Endometrial microvascular endothelial cells (primary cell): ENCODE measurements around the gene FBXL22. TPM values are rescaled to one million over a fixed set of nuclear protein-coding genes. Genes with fewer than 3 reads are reported as not detected.

Source experiments
- in situ Hi-C: cut with HindIII; loops from 2 replicates; pipeline ENCODE4 v1.10.0; 2017; ENCODE audit warnings: low sequenced_read_pairs, low pct_unique_long_range_greater_than_20kb; ENCODE audit errors: inconsistent ontology term
- total RNA-seq: library from RNA; depleted of rRNA; stranded (reverse); fragments of >200 nt; gene quantifications from one replicate; pipeline ENCODE4 v1.2.3, GENCODE V29; 2015; ENCODE audit errors: inconsistent ontology term

Gene FBXL22
- total RNA-seq, 1 donor from 2014 or later: not detected

GRCh38 chr15:63587527-63587926, 9.7 kb upstream of the FBXL22 start:
- in situ Hi-C loops: no loop called here

- in situ Hi-C loops: no loop called here
Measured at GRCh38 chr15:63588826-63589225, 8.4 kb upstream of the FBXL22 start.

GRCh38 chr15:63593705-63594671, 3.2 kb upstream of the FBXL22 start:
- in situ Hi-C loops: no loop called here

GRCh38 chr15:63595065-63595464, 2.1 kb upstream of the FBXL22 start:
- in situ Hi-C loops: no loop called here

- in situ Hi-C loops: no loop called here
Measured at GRCh38 chr15:63595688-63596087, 1.5 kb upstream of the FBXL22 start.

- in situ Hi-C loops: no loop called here
Measured at GRCh38 chr15:63596676-63597037, 530 bp upstream of the FBXL22 start.

GRCh38 chr15:63597821-63598220, 634 bp downstream of the FBXL22 start:
- in situ Hi-C loops: no loop called here

GRCh38 chr15:63598473-63599400, 1.6 kb downstream of the FBXL22 start:
- in situ Hi-C loops: no loop called here

GRCh38 chr15:63599401-63600000, 2.3 kb downstream of the FBXL22 start:
- in situ Hi-C loops: no loop called here

GRCh38 chr15:63600001-63600615, 2.9 kb downstream of the FBXL22 start:
- in situ Hi-C loops: no loop called here

GRCh38 chr15:63600616-63601025, 3.4 kb downstream of the FBXL22 start:
- in situ Hi-C loops: no loop called here

- in situ Hi-C loops: no loop called here
Measured at GRCh38 chr15:63601026-63601703, 4.0 kb downstream of the FBXL22 start.

GRCh38 chr15:63601704-63602185, 4.6 kb downstream of the FBXL22 start:
- in situ Hi-C loops: no loop called here

GRCh38 chr15:63602595-63602994, 5.4 kb downstream of the FBXL22 start:
- in situ Hi-C loops: no loop called here

GRCh38 chr15:63603516-63603915, 6.3 kb downstream of the FBXL22 start:
- in situ Hi-C loops: no loop called here

- in situ Hi-C loops: no loop called here
Measured at GRCh38 chr15:63604281-63604680, 7.1 kb downstream of the FBXL22 start.

- in situ Hi-C loops: no loop called here
Measured at GRCh38 chr15:63605036-63605435, 7.8 kb downstream of the FBXL22 start.

GRCh38 chr15:63605816-63606215, 8.6 kb downstream of the FBXL22 start:
- in situ Hi-C loops: no loop called here
